ENCODE results near the gene MBD3L4.

DNA sequence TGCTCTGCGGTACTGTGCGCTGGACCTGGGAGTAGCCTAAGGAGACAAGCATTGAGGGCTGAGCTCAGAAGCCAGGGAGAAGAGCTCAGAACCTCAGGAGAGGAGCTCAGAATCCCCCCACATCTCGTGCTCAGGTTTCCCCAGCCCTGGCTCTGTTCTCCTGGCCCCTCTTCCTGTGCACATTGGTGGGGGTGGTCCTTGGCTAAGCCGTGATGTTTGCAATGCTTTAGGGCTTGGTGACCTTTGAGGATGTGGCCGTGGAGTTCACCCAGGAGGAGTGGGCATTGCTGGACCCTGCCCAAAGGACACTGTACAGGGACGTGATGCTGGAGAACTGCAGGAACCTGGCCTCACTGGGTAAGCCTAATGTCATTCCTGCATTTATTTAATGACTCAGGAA lies 36.2 kb upstream of the MBD3L4 start:
- TF ChIP-seq, protein P1, sequence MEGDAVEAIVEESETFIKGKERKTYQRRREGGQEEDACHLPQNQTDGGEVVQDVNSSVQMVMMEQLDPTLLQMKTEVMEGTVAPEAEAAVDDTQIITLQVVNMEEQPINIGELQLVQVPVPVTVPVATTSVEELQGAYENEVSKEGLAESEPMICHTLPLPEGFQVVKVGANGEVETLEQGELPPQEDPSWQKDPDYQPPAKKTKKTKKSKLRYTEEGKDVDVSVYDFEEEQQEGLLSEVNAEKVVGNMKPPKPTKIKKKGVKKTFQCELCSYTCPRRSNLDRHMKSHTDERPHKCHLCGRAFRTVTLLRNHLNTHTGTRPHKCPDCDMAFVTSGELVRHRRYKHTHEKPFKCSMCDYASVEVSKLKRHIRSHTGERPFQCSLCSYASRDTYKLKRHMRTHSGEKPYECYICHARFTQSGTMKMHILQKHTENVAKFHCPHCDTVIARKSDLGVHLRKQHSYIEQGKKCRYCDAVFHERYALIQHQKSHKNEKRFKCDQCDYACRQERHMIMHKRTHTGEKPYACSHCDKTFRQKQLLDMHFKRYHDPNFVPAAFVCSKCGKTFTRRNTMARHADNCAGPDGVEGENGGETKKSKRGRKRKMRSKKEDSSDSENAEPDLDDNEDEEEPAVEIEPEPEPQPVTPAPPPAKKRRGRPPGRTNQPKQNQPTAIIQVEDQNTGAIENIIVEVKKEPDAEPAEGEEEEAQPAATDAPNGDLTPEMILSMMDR (IDR thresholded peaks at IDR 0.05), result no peak
- no peak for TF ChIP-seq POLR2A (IDR thresholded peaks at IDR 0.05)

Data from right lobe of liver (tissue), 4 donors.